GM10847 (cell line): Measurements from ENCODE around the gene TUBG1.

Experiments used
- POLR2A ChIP-seq: IDR thresholded peaks from 2 replicates; pipeline ENCODE4 v1.6.1; 2011; ENCODE audit not compliant: insufficient read length; ENCODE audit errors: extremely low read depth

The TUBG1 gene

GRCh38 chr17:42571435-42572225 lies 37.9 kb upstream of the TUBG1 start:
- TF ChIP-seq POLR2A = no peak

- TF ChIP-seq POLR2A = no peak
Measured at GRCh38 chr17:42573095-42573494, 36.4 kb upstream of the TUBG1 start.

GRCh38 chr17:42574463-42574862 lies 35.0 kb upstream of the TUBG1 start:
- TF ChIP-seq POLR2A = no peak

- no peak for TF ChIP-seq POLR2A
Measured at GRCh38 chr17:42577140-42577531, 32.3 kb upstream of the TUBG1 start.

- peak; percentile 75 for TF ChIP-seq POLR2A
Measured at GRCh38 chr17:42577532-42578281, 31.8 kb upstream of the TUBG1 start, which contains the start of gene PSMC3IP. Gene PSMC3IP, minus strand, starts transcription at chr17:42577729. Its CDS starts 43 bp downstream, at chr17:42577686.

- no peak for TF ChIP-seq POLR2A
Measured at GRCh38 chr17:42578282-42578869, 31.1 kb upstream of the TUBG1 start.

- no peak for TF ChIP-seq POLR2A
Measured at GRCh38 chr17:42579794-42580551, 29.5 kb upstream of the TUBG1 start.

- no peak for TF ChIP-seq POLR2A
Measured at GRCh38 chr17:42581744-42582270, 27.7 kb upstream of the TUBG1 start.

GRCh38 chr17:42584880-42585279 lies 24.6 kb upstream of the TUBG1 start:
- no peak for TF ChIP-seq POLR2A

GRCh38 chr17:42585353-42585752 lies 24.1 kb upstream of the TUBG1 start:
- no peak for TF ChIP-seq POLR2A

- TF ChIP-seq POLR2A = no peak
Measured at GRCh38 chr17:42586514-42587230, 22.8 kb upstream of the TUBG1 start.

- TF ChIP-seq POLR2A = no peak
Measured at GRCh38 chr17:42590886-42591285, 18.6 kb upstream of the TUBG1 start.

GRCh38 chr17:42591411-42591810 lies 18.1 kb upstream of the TUBG1 start:
- no peak for TF ChIP-seq POLR2A

- no peak for TF ChIP-seq POLR2A
Measured at GRCh38 chr17:42596386-42596785, 13.1 kb upstream of the TUBG1 start.

GRCh38 chr17:42598905-42599304 lies 10.6 kb upstream of the TUBG1 start:
- no peak for TF ChIP-seq POLR2A

GRCh38 chr17:42603318-42603717 lies 6.2 kb upstream of the TUBG1 start:
- TF ChIP-seq POLR2A = no peak
